OCI-LY3 (cell line): Measurements from ENCODE around the gene PLEKHA8.

Experiments
- H2AFZ ChIP-seq: fragments of 200-600, 300-600 bp; shearing (Covaris generic); 2 replicates; pipeline ENCODE4 v1.6.0; 2014; ENCODE audit warnings: antibody characterized with exemption, low read depth, low read length
- H3K27ac ChIP-seq: fragments of 200-600, 300-600 bp; sonication (generic); 2 replicates; pipeline ENCODE4 v1.5.1; 2014; ENCODE audit warnings: mild to moderate bottlenecking, low read length, moderate library complexity, mixed read lengths
- H3K27me3 ChIP-seq: fragments of 200-600, 300-600 bp; sonication (generic); 2 replicates; pipeline ENCODE4 v1.6.1; 2014; ENCODE audit warnings: low read depth, low read length, mixed read lengths
- H3K36me3 ChIP-seq: fragments of 200-600, 300-600 bp; sonication (generic); replicated peaks from 2 replicates; pipeline ENCODE3; 2014; ENCODE audit warnings: low read depth, low read length, mixed read lengths
- H3K4me1 ChIP-seq: fragments of 300-600, 200-600 bp; sonication (generic); 2 replicates; pipeline ENCODE4 v1.6.1; 2014; ENCODE audit warnings: low read length, mixed read lengths
- H3K4me2 ChIP-seq: fragments of 200-600, 300-600 bp; sonication (generic); 2 replicates; pipeline ENCODE4 v1.6.1; 2014; ENCODE audit warnings: low read length, mixed read lengths
- H3K4me3 ChIP-seq: fragments of 300-600, 200-600 bp; sonication (generic); 2 replicates; pipeline ENCODE4 v1.5.1; 2014; ENCODE audit warnings: antibody characterized with exemption, mild to moderate bottlenecking, low read length, moderate library complexity
- H3K79me2 ChIP-seq: fragments of 300-600, 200-600 bp; shearing (Covaris generic); 2 replicates; pipeline ENCODE4 v1.6.1; 2014; ENCODE audit warnings: mild to moderate bottlenecking, low read length, mixed read lengths
- H3K9ac ChIP-seq: fragments of 300-600, 200-600 bp; shearing (Covaris generic); 2 replicates; pipeline ENCODE4 v1.6.0; 2014; ENCODE audit warnings: mild to moderate bottlenecking, low read length, moderate library complexity
- H3K9me3 ChIP-seq: fragments of 200-600, 300-600 bp; shearing (Covaris generic); 2 replicates; pipeline ENCODE4 v1.6.1; 2014; ENCODE audit warnings: low read length, mixed read lengths; ENCODE audit not compliant: insufficient read depth
- H4K20me1 ChIP-seq: fragments of 200-600, 300-600 bp; sonication (generic); 2 replicates; pipeline ENCODE4 v1.6.1; 2016; ENCODE audit warnings: low read length, mixed read lengths; ENCODE audit not compliant: insufficient read depth
- CTCF ChIP-seq: fragments of 200-600, 300-600 bp; sonication (generic); IDR thresholded peaks from 2 replicates; pipeline ENCODE4 v1.5.1; 2014; ENCODE audit warnings: antibody characterized with exemption, low read length, low read depth
- EZH2phosphoT487 ChIP-seq: fragments of 200-600 bp; shearing (Covaris generic); IDR thresholded peaks from 2 replicates; pipeline ENCODE4 v1.6.1; 2018; ENCODE audit warnings: antibody characterized with exemption, mixed run types, low read depth

The PLEKHA8 gene

GRCh38 chr7:30159698-30160143, 131.5 kb downstream of the PLEKHA8 start:
- no peaks in the 10 kb centered on the region for H3K27me3 ChIP-seq
- H3K4me3 ChIP-seq = peak overlapping the region; percentile 48
- no peaks in the 10 kb centered on the region for H4K20me1 ChIP-seq
- H3K4me2 ChIP-seq = peak overlapping the region; percentile 60
- no peaks in the 10 kb centered on the region for H3K9me3 ChIP-seq
- H3K36me3 ChIP-seq = no peaks in the 10 kb centered on the region
- H3K27ac ChIP-seq = no peak overlapping the region
- no peaks in the 10 kb centered on the region for H3K79me2 ChIP-seq
- H2AFZ ChIP-seq = no peak overlapping the region
- H3K4me1 ChIP-seq = peaks cover 59% of the 10 kb centered on the region
- TF ChIP-seq CTCF (peak; percentile 39), EZH2phosphoT487 (no peak)
- peak overlapping the region; percentile 11; the same call in 1 of the 2 replicates for H3K9ac ChIP-seq

DNA sequence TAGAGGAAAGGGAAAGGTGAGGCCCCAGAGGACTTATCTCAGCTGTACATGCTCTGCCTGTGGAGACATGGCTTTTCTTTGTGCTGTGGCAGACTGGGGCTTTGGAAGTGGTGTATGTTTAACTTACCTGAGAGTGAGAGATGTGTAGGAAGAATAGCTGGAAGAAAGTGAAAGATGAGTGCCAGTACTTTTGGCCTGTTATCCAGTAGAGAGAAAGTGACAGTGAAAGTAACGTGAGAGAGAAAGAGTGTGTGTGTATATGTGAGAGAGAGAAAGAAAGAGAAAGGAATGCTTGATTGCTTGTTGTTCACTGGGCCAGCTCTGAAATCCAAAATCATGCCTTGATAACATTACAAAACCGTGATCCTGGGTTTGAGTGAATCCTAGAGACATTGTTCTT, 132.1 kb downstream of the PLEKHA8 start:
- H3K9ac ChIP-seq = no peak overlapping the region
- no peaks in the 10 kb centered on the region for H3K9me3 ChIP-seq
- H3K27ac ChIP-seq = no peak overlapping the region
- H3K4me3 ChIP-seq = no peak overlapping the region
- no peaks in the 10 kb centered on the region for H3K36me3 ChIP-seq
- H3K4me2 ChIP-seq = no peak overlapping the region
- no peaks in the 10 kb centered on the region for H4K20me1 ChIP-seq
- H3K27me3 ChIP-seq = no peaks in the 10 kb centered on the region
- no peak overlapping the region for H2AFZ ChIP-seq
- H3K4me1 ChIP-seq = peaks cover 63% of the 10 kb centered on the region
- H3K79me2 ChIP-seq = no peaks in the 10 kb centered on the region
- TF ChIP-seq EZH2phosphoT487 (no peak), CTCF (no peak)

- H3K27ac ChIP-seq = peak overlapping the region; percentile 93
- no peak for TF ChIP-seq CTCF
- TF ChIP-seq EZH2phosphoT487 = no peak
- H3K4me1 ChIP-seq = peaks cover 64% of the 10 kb centered on the region
- H3K4me3 ChIP-seq = peak overlapping the region; percentile 65
- no peaks in the 10 kb centered on the region for H3K9me3 ChIP-seq
- no peaks in the 10 kb centered on the region for H3K79me2 ChIP-seq
- H2AFZ ChIP-seq = no peak overlapping the region
- H3K4me2 ChIP-seq = peak overlapping the region; percentile 95
- H3K36me3 ChIP-seq = no peaks in the 10 kb centered on the region
- peak overlapping the region; percentile 67 for H3K9ac ChIP-seq
- H4K20me1 ChIP-seq = no peaks in the 10 kb centered on the region
- H3K27me3 ChIP-seq = no peaks in the 10 kb centered on the region
Observed at GRCh38 chr7:30162133-30162532, 133.9 kb downstream of the PLEKHA8 start.

- Histone ChIP-seq H4K20me1 (no peaks in the 10 kb centered on the region), H3K79me2 (no peaks in the 10 kb centered on the region), H3K9me3 (no peaks in the 10 kb centered on the region), H3K36me3 (no peaks in the 10 kb centered on the region), H3K9ac (peak overlapping the region; percentile 67), H3K27me3 (no peaks in the 10 kb centered on the region), H3K4me1 (peaks cover 60% of the 10 kb centered on the region), H2AFZ (peak overlapping the region; percentile 50; the same call in 1 of the 2 replicates), H3K4me2 (peak overlapping the region; percentile 95), H3K27ac (peak overlapping the region; percentile 93), H3K4me3 (peak overlapping the region; percentile 65)
- TF ChIP-seq EZH2phosphoT487 = no peak
- TF ChIP-seq CTCF = no peak
Observed at GRCh38 chr7:30162622-30163124, 134.5 kb downstream of the PLEKHA8 start.
